ENCODE data around the gene WHRN.

WHRN gene

GRCh38 chr9:114513055-114513958 lies 8.0 kb upstream of the WHRN start:
- DNase-seq, result peak in 1 of 2 donors; percentile 14

DNA sequence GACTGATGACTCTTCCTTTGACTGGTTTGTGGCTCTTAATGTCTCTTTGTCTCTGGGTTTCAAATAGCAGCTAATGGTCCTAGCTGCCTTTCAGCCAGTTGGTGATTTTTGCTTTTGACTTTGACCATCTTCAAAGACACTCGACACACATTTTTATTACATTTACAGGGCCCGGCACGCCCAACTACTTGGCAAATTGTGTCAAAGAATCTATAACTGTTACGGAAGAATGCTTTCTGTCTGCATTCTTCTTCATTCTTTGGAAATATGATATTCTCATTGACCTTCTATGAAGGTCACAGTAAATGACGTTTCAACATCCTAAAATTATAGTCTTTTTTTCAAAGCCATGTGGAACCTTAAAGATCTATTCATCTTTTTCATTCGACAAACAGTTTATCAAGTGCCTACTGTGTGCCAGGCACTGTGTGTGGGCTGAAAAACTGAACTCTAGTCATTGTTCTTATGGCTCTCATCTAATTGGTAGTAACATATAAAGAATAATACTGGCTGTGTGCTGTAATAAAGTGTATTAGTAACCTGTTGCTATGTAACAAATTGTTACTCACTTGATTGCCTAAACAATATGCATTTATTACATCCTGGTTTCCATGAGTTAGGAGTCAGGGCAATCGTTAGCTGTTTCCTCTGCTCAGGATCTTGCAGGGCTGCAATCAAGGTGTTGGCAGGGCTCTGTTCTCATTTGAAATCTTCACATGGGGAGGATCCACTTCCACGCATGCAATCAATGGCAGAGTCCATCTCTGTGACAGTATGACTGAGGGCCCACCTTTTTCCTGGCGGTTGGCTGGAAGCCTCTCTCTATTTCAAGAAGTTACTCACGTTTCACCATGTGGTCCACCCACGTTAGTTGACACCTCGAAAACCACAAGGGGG lies 7.0 kb upstream of the WHRN start:
- DNase-seq, result no peak

DNA sequence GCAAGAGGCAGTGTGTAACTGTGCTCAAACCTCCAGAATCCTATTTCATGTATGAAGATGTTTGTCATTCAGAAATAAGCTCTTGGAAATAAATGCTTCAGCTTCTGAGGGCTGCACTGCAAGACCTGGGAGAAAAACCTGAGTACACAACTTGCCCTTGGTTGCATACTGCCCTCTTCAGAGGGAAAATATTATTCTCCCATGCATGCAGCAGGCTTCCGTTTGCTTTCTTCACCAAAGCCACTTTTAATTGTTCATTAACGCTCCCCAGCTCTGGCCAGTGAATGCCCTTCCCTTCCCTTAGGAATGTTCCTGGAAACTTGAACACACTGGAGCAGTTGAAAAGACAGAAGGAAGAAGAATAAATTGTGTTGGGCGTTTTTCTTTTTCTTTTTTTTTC lies 2.5 kb upstream of the WHRN start:
- peak; percentile 18 to 28 for DNase-seq

DNA sequence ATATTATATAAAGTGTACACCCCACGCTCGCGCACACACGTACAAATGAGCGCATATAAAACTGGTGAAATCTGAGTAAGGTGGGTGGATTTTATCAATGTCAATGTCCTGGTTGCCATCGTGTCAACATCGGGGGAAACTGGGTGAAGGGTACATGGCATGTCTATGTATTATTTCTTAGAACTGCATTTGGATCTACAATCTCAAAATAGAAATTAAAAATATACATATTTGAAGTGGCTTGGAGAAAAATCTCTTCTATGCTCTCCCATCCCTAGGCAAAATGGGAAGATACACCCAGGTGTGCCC lies 763 bp upstream of the WHRN start:
- DNase-seq, result no peak

GRCh38 chr9:114504341-114505186 lies 709 bp downstream of the WHRN start:
- DNase-seq, result peak; percentile 31 to 60

GRCh38 chr9:114503522-114504340 lies 1.5 kb downstream of the WHRN start:
- DNase-seq, result no peak

DNA sequence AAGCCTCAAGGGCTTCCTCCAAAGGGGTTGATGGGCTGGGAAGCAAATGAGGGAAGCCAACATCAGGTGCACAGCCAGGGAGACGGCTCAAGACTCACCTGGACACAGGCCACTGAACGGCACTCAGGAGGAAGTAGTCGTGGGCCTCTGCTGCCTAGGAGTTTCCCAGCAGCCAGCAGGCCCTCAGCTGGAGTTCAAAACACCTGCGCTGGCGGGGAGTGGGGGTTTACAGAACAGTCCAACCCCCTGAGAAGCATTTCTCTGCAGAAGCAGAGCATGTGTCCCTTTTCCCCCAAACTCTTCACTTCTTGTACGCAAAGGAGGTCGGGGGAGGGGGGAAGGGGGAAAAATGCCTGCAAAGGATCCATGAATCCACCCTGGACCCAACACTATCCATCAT lies 2.3 kb downstream of the WHRN start:
- no peak for DNase-seq

- no peak for DNase-seq
Observed at GRCh38 chr9:114501796-114502682, 3.2 kb downstream of the WHRN start.

DNA sequence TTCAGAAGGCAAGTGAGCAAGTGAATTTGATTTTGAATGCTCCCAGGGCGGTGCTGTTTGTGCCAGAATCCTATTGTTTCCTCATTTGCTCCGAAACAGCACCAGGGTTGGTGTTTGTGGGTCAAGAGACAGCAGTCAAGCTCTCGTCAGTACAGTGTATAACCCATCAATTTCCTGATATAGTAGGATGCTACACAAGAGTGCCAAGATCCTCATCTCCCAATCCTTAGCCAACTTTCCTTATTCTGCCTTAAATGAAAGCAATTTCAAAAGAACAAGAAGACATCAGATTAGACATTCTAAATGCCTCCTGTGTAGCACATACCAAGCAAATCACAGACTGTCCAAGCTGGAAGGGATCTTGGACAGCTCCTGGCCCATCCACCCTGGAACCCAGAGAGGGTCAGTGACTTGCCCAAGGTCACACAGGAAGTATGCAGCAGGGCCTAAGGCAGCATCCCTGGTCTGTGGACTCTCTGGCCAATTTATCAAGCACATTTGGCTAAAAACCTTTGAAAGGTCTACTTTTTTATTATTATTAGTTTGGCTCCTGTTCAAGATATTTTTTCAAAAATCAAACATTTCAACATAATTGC lies 4.5 kb downstream of the WHRN start:
- no peak for DNase-seq

GRCh38 chr9:114499941-114500696 lies 5.2 kb downstream of the WHRN start:
- no peak for DNase-seq

- DNase-seq, result no peak
Observed at GRCh38 chr9:114499528-114499927, 5.7 kb downstream of the WHRN start.

GRCh38 chr9:114497727-114498382 lies 7.4 kb downstream of the WHRN start:
- no peak for DNase-seq

DNA sequence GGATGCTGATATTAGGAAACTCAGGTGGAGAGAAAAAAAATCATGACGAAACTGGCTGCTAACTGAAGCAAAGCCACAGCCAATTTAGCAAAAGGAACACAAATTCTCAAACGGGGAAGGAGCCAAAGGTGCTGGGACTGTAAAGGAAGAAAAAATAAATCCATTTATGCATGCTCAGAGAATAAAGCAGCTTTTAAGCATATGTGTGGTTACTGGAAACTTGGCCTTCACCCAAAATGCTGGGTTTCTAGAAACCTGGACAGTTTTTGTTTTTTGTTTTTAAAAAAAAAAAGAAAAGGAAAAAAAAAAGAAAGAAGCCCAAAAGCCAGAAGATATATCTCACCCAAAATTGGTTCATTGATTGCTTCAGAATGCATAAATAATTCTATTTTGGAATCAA lies 8.0 kb downstream of the WHRN start:
- DNase-seq, result no peak

- DNase-seq, result no peak
Observed at GRCh38 chr9:114496011-114496410, 9.3 kb downstream of the WHRN start.

GRCh38 chr9:114494776-114495569 lies 10.3 kb downstream of the WHRN start:
- DNase-seq, result no peak

- no peak for DNase-seq
Observed at GRCh38 chr9:114493521-114494184, 11.6 kb downstream of the WHRN start.

GRCh38 chr9:114492991-114493390 lies 12.3 kb downstream of the WHRN start:
- no peak for DNase-seq
